H1 (cell line): Measurements from ENCODE around the gene C12orf75. TPM values are rescaled to one million over a fixed set of nuclear protein-coding genes. Genes with fewer than 3 reads are reported as not detected.

Experiments used
- CTCF ChIA-PET: fragments of 300-600 bp; sonication (Branson Sonifier 250); formaldehyde crosslinking; loops from one replicate; lab custom pipeline; 2021; ENCODE audit not compliant: partially characterized antibody; lab: Charles Lee
- POLR2A ChIA-PET: fragments of 300-600 bp; sonication (Branson Sonifier 250); formaldehyde crosslinking; loops from one replicate; lab custom pipeline; 2021; ENCODE audit warnings: inconsistent platforms; ENCODE audit not compliant: partially characterized antibody; lab: Charles Lee
- DNase-seq, 2 experiments: peaks; one replicate each; pipeline versions ENCODE4 v3.0.0 to v3.0.0-alpha.2; 2010 to 2022; ENCODE audit warnings: low spot score in 2 of 2, low read depth in 1 of 2, mixed read lengths in 1 of 2
- FAIRE-seq: peaks from 2 replicates; lab custom pipeline; 2011; peaks lifted over from hg19 to GRCh38; lab: Jason Lieb, UNC
- H2AFZ ChIP-seq: 2 replicates; pipeline ENCODE4 v1.8.1; 2012; ENCODE audit warnings: low read length, inconsistent platforms
- H2AK5ac ChIP-seq: 2 replicates; pipeline ENCODE4 v1.6.1; 2013; ENCODE audit warnings: low read depth, low read length
- H2BK120ac ChIP-seq: replicated peaks from 2 replicates; pipeline ENCODE3; 2013; ENCODE audit warnings: low read depth, low read length, inconsistent platforms
- H2BK12ac ChIP-seq: 2 replicates; pipeline ENCODE4 v1.6.1; 2013; ENCODE audit warnings: low read depth, low read length
- H2BK15ac ChIP-seq: 2 replicates; pipeline ENCODE4 v1.6.1; 2013; ENCODE audit warnings: low read length
- H2BK20ac ChIP-seq: 2 replicates; pipeline ENCODE4 v1.6.1; 2013; ENCODE audit warnings: low read length
- H2BK5ac ChIP-seq: 2 replicates; pipeline ENCODE4 v1.6.1; 2013; ENCODE audit warnings: low read depth, low read length
- H3K14ac ChIP-seq: 2 replicates; pipeline ENCODE4 v1.6.1; 2013; ENCODE audit warnings: inconsistent platforms; ENCODE audit not compliant: insufficient read length
- H3K18ac ChIP-seq: 2 replicates; pipeline ENCODE4 v1.6.1; 2013; ENCODE audit warnings: low read length; ENCODE audit errors: extremely low read depth
- H3K23ac ChIP-seq: 2 replicates; pipeline ENCODE4 v1.6.1; 2013; ENCODE audit warnings: inconsistent platforms; ENCODE audit not compliant: insufficient read length
- H3K23me2 ChIP-seq: 2 replicates; pipeline ENCODE4 v1.6.1; 2013; ENCODE audit warnings: low read depth, low read length
- H3K27ac ChIP-seq: 2 replicates; pipeline ENCODE4 v1.6.1; 2011; ENCODE audit warnings: low read depth, low read length, inconsistent platforms
- H3K27me3 ChIP-seq, 4 experiments: replicated peaks in 1 of 4; 1 replicate in 1 of 4; 2 replicates in 3 of 4; pipeline versions ENCODE4 v1.6.1 to v1.8.1; 2011 to 2013; ENCODE audit warnings: low read length in 3 of 4, mild to moderate bottlenecking in 3 of 4, inconsistent platforms in 2 of 4, mixed read lengths in 2 of 4, moderate library complexity in 1 of 4; ENCODE audit not compliant: control insufficient read depth in 3 of 4, insufficient read depth in 3 of 4; ENCODE audit errors: extremely low read depth in 1 of 4
- H3K36me3 ChIP-seq, 4 experiments: 2 replicates each; pipeline versions ENCODE4 v1.6.1 to v1.8.1; 2011 to 2013; ENCODE audit warnings: mild to moderate bottlenecking in 4 of 4, low read length in 3 of 4, moderate library complexity in 2 of 4, control low read depth in 1 of 4, inconsistent platforms in 1 of 4; ENCODE audit not compliant: insufficient read depth in 4 of 4, control insufficient read depth in 2 of 4
- H3K4ac ChIP-seq: replicated peaks from 2 replicates; pipeline ENCODE3; 2013; ENCODE audit warnings: low read length, low read depth, mixed read lengths, inconsistent platforms; ENCODE audit not compliant: insufficient read length
- H3K4me1 ChIP-seq, 4 experiments: replicated peaks in 1 of 4; 1 replicate in 1 of 4; 2 replicates in 3 of 4; pipeline versions ENCODE4 v1.6.1 to v1.8.1; 2011 to 2013; ENCODE audit warnings: low read length in 3 of 4, inconsistent platforms in 2 of 4, mixed read lengths in 1 of 4; ENCODE audit not compliant: insufficient read depth in 4 of 4, control insufficient read depth in 3 of 4
- H3K4me2 ChIP-seq, 2 experiments: 2 replicates each; pipeline versions ENCODE4 v1.6.1 to v1.8.1; 2011 to 2013; ENCODE audit warnings: low read depth in 2 of 2, low read length in 2 of 2, control low read depth in 1 of 2, inconsistent platforms in 1 of 2, mild to moderate bottlenecking in 1 of 2; ENCODE audit not compliant: insufficient read depth in 1 of 2
- H3K4me3 ChIP-seq, 4 experiments: fragments of 200-600, 300-600 bp in 1 of 4; sonication (generic), shearing (Covaris generic), sonication (Bioruptor Twin) in 1 of 4; 2 replicates each; pipeline versions ENCODE4 v1.5.1 to v1.8.1; 2011 to 2016; ENCODE audit warnings: low read length in 4 of 4, low read depth in 3 of 4, control low read depth in 2 of 4, inconsistent platforms in 2 of 4, mild to moderate bottlenecking in 2 of 4, mixed read lengths in 1 of 4, moderate library complexity in 1 of 4; ENCODE audit not compliant: insufficient read depth in 2 of 4; ENCODE audit errors: extremely low read depth in 1 of 4
- H3K56ac ChIP-seq: replicated peaks from 2 replicates; pipeline ENCODE3; 2013; ENCODE audit warnings: low read depth, mild to moderate bottlenecking, mixed read lengths, low read length, inconsistent platforms; ENCODE audit not compliant: insufficient read length
- H3K79me1 ChIP-seq: 2 replicates; pipeline ENCODE4 v1.6.1; 2013; ENCODE audit warnings: low read depth, low read length, control low read depth
- H3K79me2 ChIP-seq, 2 experiments: 2 replicates each; pipeline versions ENCODE4 v1.6.1 to v1.8.1; 2012 to 2013; ENCODE audit warnings: low read length in 2 of 2, mild to moderate bottlenecking in 2 of 2, inconsistent platforms in 1 of 2; ENCODE audit not compliant: insufficient read depth in 2 of 2, control insufficient read depth in 1 of 2
- H3K9ac ChIP-seq, 4 experiments: replicated peaks in 1 of 4; 1 replicate in 1 of 4; 2 replicates in 3 of 4; pipeline versions ENCODE4 v1.6.1 to v1.8.1; 2011 to 2013; ENCODE audit warnings: low read depth in 3 of 4, low read length in 3 of 4, control low read depth in 2 of 4, mild to moderate bottlenecking in 2 of 4, moderate library complexity in 2 of 4, inconsistent platforms in 1 of 4; ENCODE audit errors: extremely low read depth in 1 of 4
- H3K9me3 ChIP-seq, 2 experiments: 2 replicates each; pipeline versions ENCODE4 v1.6.1 to v1.8.1; 2012 to 2013; ENCODE audit warnings: mild to moderate bottlenecking in 2 of 2, moderate library complexity in 2 of 2, control low read depth in 1 of 2, inconsistent platforms in 1 of 2, low read depth in 1 of 2, low read length in 1 of 2, mixed read lengths in 1 of 2; ENCODE audit not compliant: insufficient read depth in 2 of 2
- H4K20me1 ChIP-seq, 2 experiments: replicated peaks in 1 of 2; 2 replicates each; pipeline versions ENCODE3 to v1.8.1; 2011 to 2013; ENCODE audit warnings: inconsistent platforms in 2 of 2, low read length in 2 of 2, mild to moderate bottlenecking in 1 of 2; ENCODE audit not compliant: insufficient read depth in 2 of 2, control insufficient read depth in 1 of 2
- H4K5ac ChIP-seq: 2 replicates; pipeline ENCODE4 v1.6.1; 2013; ENCODE audit warnings: low read length, low read depth, mixed read lengths, inconsistent platforms; ENCODE audit not compliant: insufficient read length
- H4K8ac ChIP-seq: 2 replicates; pipeline ENCODE4 v1.8.0; 2013; ENCODE audit warnings: mild to moderate bottlenecking, moderate library complexity, low read length, inconsistent platforms; ENCODE audit not compliant: insufficient read depth; ENCODE audit errors: extremely low read depth
- H4K91ac ChIP-seq: replicated peaks from 2 replicates; pipeline ENCODE3; 2013; ENCODE audit warnings: low read length, mixed read lengths, inconsistent platforms; ENCODE audit not compliant: insufficient read length
- BCL11A ChIP-seq, 2 experiments: IDR thresholded peaks; one replicate each; pipeline ENCODE4 v1.6.1; 2011; ENCODE audit warnings: low read depth in 2 of 2, low read length in 2 of 2, mild to moderate bottlenecking in 2 of 2
- CBX5 ChIP-seq: fragments of 300-800, 300-1000 bp; sonication (generic); IDR thresholded peaks from 2 replicates; pipeline ENCODE4 v1.7.1; 2016; ENCODE audit warnings: antibody characterized with exemption, low read length, low read depth
- CEBPB ChIP-seq: IDR thresholded peaks from 2 replicates; pipeline ENCODE4 v1.6.1; 2012; ENCODE audit warnings: low read depth, low read length
- CHD1 ChIP-seq: IDR thresholded peaks from 2 replicates; pipeline ENCODE4 v1.6.1; 2012; ENCODE audit warnings: low read depth, low read length, improper control_type of control experiment
- EP300 ChIP-seq, 2 experiments: IDR thresholded peaks; 1 replicate in 1 of 2; 2 replicates in 1 of 2; pipeline ENCODE4 v1.6.1; 2011 to 2012; ENCODE audit warnings: low read depth in 2 of 2, low read length in 2 of 2, mild to moderate bottlenecking in 2 of 2, borderline replicate concordance in 1 of 2, inconsistent platforms in 1 of 2, moderate library complexity in 1 of 2
- KDM1A ChIP-seq: fragments of 200-600, 300-600 bp; sonication (generic); IDR thresholded peaks from 2 replicates; pipeline ENCODE4 v1.7.1; 2016; ENCODE audit warnings: mild to moderate bottlenecking, low read length, borderline replicate concordance
- MAX ChIP-seq: IDR thresholded peaks from 2 replicates; pipeline ENCODE4 v1.6.1; 2012; ENCODE audit warnings: inconsistent platforms
- NANOG ChIP-seq: IDR thresholded peaks from 2 replicates; pipeline ENCODE4 v1.6.1; 2011; ENCODE audit warnings: low read length, low read depth, mild to moderate bottlenecking, inconsistent platforms; ENCODE audit not compliant: insufficient read depth, poor library complexity, severe bottlenecking
- POU5F1 ChIP-seq: IDR thresholded peaks from 2 replicates; pipeline ENCODE4 v1.6.1; 2011; ENCODE audit warnings: low read depth, mild to moderate bottlenecking, low read length, moderate library complexity
- RNF2 ChIP-seq: fragments of 200-900, 300-1000 bp; sonication (generic); IDR thresholded peaks from 2 replicates; pipeline ENCODE4 v1.7.1; 2016; ENCODE audit warnings: borderline replicate concordance, low read depth, mild to moderate bottlenecking, antibody characterized with exemption, low read length; ENCODE audit not compliant: poor library complexity, severe bottlenecking; ENCODE audit errors: missing control alignments
- SP2 ChIP-seq: IDR thresholded peaks from 2 replicates; pipeline ENCODE4 v1.6.1; 2012; ENCODE audit warnings: mild to moderate bottlenecking, low read length, inconsistent platforms
- TBP ChIP-seq: IDR thresholded peaks from 2 replicates; pipeline ENCODE4 v1.6.1; 2011; ENCODE audit warnings: low read depth, low read length, improper control_type of control experiment
- WGBS, 2 experiments: shearing (Covaris generic) in 1 of 2; methylation state at CpG; one replicate each; pipeline versions ENCODE4 v1.1.6 to v1.1.7; 2013 to 2015; ENCODE audit warnings: low lambda C conversion rate in 2 of 2, mixed read lengths in 2 of 2, inconsistent platforms in 1 of 2, low coverage in 1 of 2, missing lambda C conversion rate in 1 of 2; ENCODE audit not compliant: insufficient replicate concordance in 2 of 2, insufficient coverage in 1 of 2, insufficient read length in 1 of 2; ENCODE audit errors: extremely low coverage in 1 of 2, missing lambda C conversion rate in 1 of 2; 5-methylcytosine and 5-hydroxymethylcytosine counted together
- polyA plus RNA-seq, 7 experiments: library from polyadenylated mRNA; depleted of rRNA in 3 of 7; stranded (reverse) in 5 of 7; unstranded in 2 of 7; fragments of >200 nt in 5 of 7; fragments of 200-250 nt in 2 of 7; gene quantifications; 1 replicate in 5 of 7; 2 replicates in 1 of 7; 4 replicates in 1 of 7; pipeline versions ENCODE4 v1.2.1 to v1.2.3, GENCODE V29; 2011 to 2013; ENCODE audit warnings: missing spikeins in 2 of 7, mixed read lengths in 2 of 7
- total RNA-seq: library from RNA; stranded (reverse); fragmentation: NEBNext Ultra II Directional; extraction: Animal tissue kit (Norgen Biotek cat#: 25700); gene quantifications from 2 replicates; pipeline ENCODE4 v1.2.1, GENCODE V29; 2021

Gene C12orf75
- total and polyA plus RNA-seq, 2 of the 8 experiments (the other 6 are each of a cell fraction or from before 2014, with no cell fraction given), result 26.4 to 41.2 TPM

- no peaks in the 10 kb centered on the region for H3K9me3 ChIP-seq
- WGBS, 2 experiments, result 78 to 100% methylated on average over 1 to 3 of the region's 3 CpGs
- no peak for TF ChIP-seq KDM1A
- TF ChIP-seq TBP, result no peak
- TF ChIP-seq MAX, result no peak
- no peak for TF ChIP-seq EP300 (IDR thresholded peaks at IDR 0.05; ENCODE audit: borderline replicate concordance in 1 of 2, low read depth in 2 of 2, low read length in 2 of 2)
- TF ChIP-seq POU5F1, result no peak
- TF ChIP-seq NANOG, result no peak
- TF ChIP-seq SP2, result no peak
- no peak for TF ChIP-seq BCL11A (IDR thresholded peaks at IDR 0.05; ENCODE audit: low read depth in 2 of 2, low read length in 2 of 2)
- TF ChIP-seq CEBPB, result no peak
- TF ChIP-seq CBX5, result no peak
- no peak for TF ChIP-seq CHD1
- no peak for TF ChIP-seq RNF2
These were observed 38.5 kb downstream of the C12orf75 start for GRCh38 chr12:105369014-105369413.

More at GRCh38 chr12:105369014-105369413, 38.5 kb downstream of the C12orf75 start:
- no peak overlapping the region for H2BK20ac ChIP-seq
- no peak overlapping the region for H3K23ac ChIP-seq
- no peak overlapping the region for H2AK5ac ChIP-seq
- DNase-seq, result no peak
- no peak overlapping the region for H4K8ac ChIP-seq
- H3K56ac ChIP-seq, result no peak overlapping the region
- no peak overlapping the region for H3K9ac ChIP-seq
- POLR2A ChIA-PET, result no interaction called here
- H3K79me2 ChIP-seq, result no peaks in the 10 kb centered on the region
- H2BK12ac ChIP-seq, result no peak overlapping the region
- H2AFZ ChIP-seq, result no peak overlapping the region
- H3K4ac ChIP-seq, result no peak overlapping the region
- no peaks in the 10 kb centered on the region for H3K36me3 ChIP-seq
- H3K27me3 ChIP-seq, result no peaks in the 10 kb centered on the region
- CTCF ChIA-PET, result interaction anchor here (1.2 kb wide), 1 partner anchor 48 kb away, joined by 3 read pairs; no protein-coding TSS in a partner anchor
- H3K27ac ChIP-seq, result no peak overlapping the region
- H4K91ac ChIP-seq, result no peak overlapping the region
- no peaks in the 10 kb centered on the region for H3K79me1 ChIP-seq
- H2BK5ac ChIP-seq, result no peak overlapping the region
- no peak overlapping the region for H3K14ac ChIP-seq
- no peaks in the 10 kb centered on the region for H4K20me1 ChIP-seq
- H3K4me2 ChIP-seq, result no peak overlapping the region
- no peak overlapping the region for H2BK120ac ChIP-seq
- no peak overlapping the region for H3K18ac ChIP-seq
- no peak overlapping the region for H3K4me3 ChIP-seq
- H2BK15ac ChIP-seq, result no peak overlapping the region
- peaks cover 0 to 4% (median 3%) of the 10 kb centered on the region in 4 experiments; a peak in 3 of 7 replicates for H3K4me1 ChIP-seq
- no peaks in the 10 kb centered on the region for H3K23me2 ChIP-seq
- no peak overlapping the region for H4K5ac ChIP-seq
- no peak for FAIRE-seq
